Psoas muscle (tissue), 8 donors: ENCODE data around the gene SNRNP27. TPM values are rescaled to one million over a fixed set of nuclear protein-coding genes. Genes with fewer than 3 reads are reported as not detected.

ENCODE experiments used
- ATAC-seq, 4 donors: fragments of 200-7000 bp; cut with Tn5 transposase; one replicate each; pipeline ENCODE4 v1.9.1; 2020; ENCODE audit warnings: moderate library complexity in 3 of 4, mild to moderate bottlenecking in 2 of 4
- DNase-seq, 2 donors: peaks; one replicate each; pipeline ENCODE4 v3.0.0-alpha.2; 2020
- H3K27ac ChIP-seq: fragments of 200-600 bp; one replicate; pipeline ENCODE4 v1.8.0; 2022
- H3K27me3 ChIP-seq, 3 donors: fragments of 200-600 bp in 1 of 3; one replicate each; pipeline versions ENCODE4 v1.6.1 to v1.8.0; 2013 to 2022; ENCODE audit warnings: low read length in 2 of 3, mild to moderate bottlenecking in 2 of 3, moderate library complexity in 1 of 3; ENCODE audit not compliant: insufficient read depth in 3 of 3
- H3K36me3 ChIP-seq, 2 donors: fragments of 200-600 bp in 1 of 2; one replicate each; pipeline versions ENCODE4 v1.6.1 to v1.8.0; 2013 to 2022; ENCODE audit warnings: low read depth in 1 of 2, mild to moderate bottlenecking in 1 of 2, moderate library complexity in 1 of 2; ENCODE audit not compliant: insufficient read depth in 1 of 2
- H3K4me1 ChIP-seq: fragments of 200-600 bp; one replicate; pipeline ENCODE4 v1.8.0; 2022
- H3K4me3 ChIP-seq: fragments of 200-600 bp; one replicate; pipeline ENCODE4 v1.8.0; 2022; ENCODE audit warnings: mild to moderate bottlenecking
- H3K9me3 ChIP-seq: fragments of 200-600 bp; one replicate; pipeline ENCODE4 v1.8.0; 2022
- CTCF ChIP-seq: fragments of 200-600 bp; IDR thresholded peaks from one replicate; pipeline ENCODE4 v1.8.0; 2022; ENCODE audit warnings: antibody characterized with exemption
- WGBS, 3 donors: extraction: QIAGEN DNeasy Blood & Tissue Kit; methylation state at CpG; one replicate each; pipeline versions ENCODE4 v1.1.6 to v1.1.7; 2013; 5-methylcytosine and 5-hydroxymethylcytosine counted together
- intact Hi-C, 2 donors: fragments of 100-400 bp; cut with DNase I; formaldehyde crosslinking; loops; one replicate each; pipeline versions ENCODE4 v1.11.0 to v1.14.2; 2022
- polyA plus RNA-seq, 3 donors: library from polyadenylated mRNA; stranded (reverse); fragments of 200-250 nt; gene quantifications; one replicate each; pipeline ENCODE4 v1.2.3, GENCODE V29; 2013
- total RNA-seq, 4 donors: library from RNA; stranded (reverse); fragmentation: NEBNext Ultra II Directional in 2 of 4; extraction: Animal tissue kit (Norgen Biotek cat#: 25700) in 2 of 4; gene quantifications; one replicate each; pipeline versions ENCODE4 v1.2.1 to v1.2.4, GENCODE V29; 2021 to 2023
- donor health status: healthy with polysubstance abuse.
- donor health status: DM: no; HTN: no; CAD: no; lungs with moderate emphysema.
- donor health status: Bipolar disorder and iron deficiency.
- donor health status: healthy.
- donor health status: DM: yes; HTN: yes; CAD: no.
- donor health status: DM: no; HTN: no; CAD: no.
- donor health status: DM: no; HTN: no; CAD: no.
- donor health status: DM: yes; HTN: yes; CAD: no.

SNRNP27 gene
- total and polyA plus RNA-seq, 7 donors = 75.9 to 215 (median 83.3) TPM

- Histone ChIP-seq H3K36me3 (peaks cover 6 to 74% of the 10 kb centered on the region in 2 donors), H3K27me3 (no peaks in the 10 kb centered on the region), H3K4me3 (no peak overlapping the region), H3K27ac (no peak overlapping the region), H3K9me3 (no peaks in the 10 kb centered on the region), H3K4me1 (peaks cover 18% of the 10 kb centered on the region)
- DNase-seq = no peak
- no peak for TF ChIP-seq CTCF
- ATAC-seq = peak in 2 of 4 donors; percentile 39 to 53
- intact Hi-C loops = loop anchor here in 1 of 2 donors (5.0 kb wide), 1 partner anchor 129 kb away; no protein-coding TSS in a partner anchor
These were observed 39.6 kb downstream of the SNRNP27 start for GRCh38 chr2:69933254-69933828.

GRCh38 chr2:69933839-69934613 is 40.3 kb downstream of the SNRNP27 start:
- Histone ChIP-seq H3K27ac (no peak overlapping the region), H3K36me3 (peaks cover 6 to 74% of the 10 kb centered on the region in 2 donors), H3K27me3 (no peaks in the 10 kb centered on the region), H3K4me3 (no peak overlapping the region), H3K9me3 (no peaks in the 10 kb centered on the region), H3K4me1 (peaks cover 18% of the 10 kb centered on the region)
- ATAC-seq (no peak), DNase-seq (no peak)
- intact Hi-C loops = loop anchor here in 1 of 2 donors (5.0 kb wide), 1 partner anchor 128 kb away; no protein-coding TSS in a partner anchor
- TF ChIP-seq CTCF = no peak
- WGBS, 3 donors = 77 to 86% (median 80%) methylated on average over 4 of the region's 4 CpGs

- H3K4me1 ChIP-seq = peaks cover 18% of the 10 kb centered on the region
- no peak overlapping the region for H3K4me3 ChIP-seq
- no peak for DNase-seq
- no peak for ATAC-seq
- WGBS, 3 donors = 68 to 80% (median 78%) methylated on average over 1 of the region's 1 CpG
- intact Hi-C loops = loop anchor here in 1 of 2 donors (5.0 kb wide), 1 partner anchor 128 kb away; no protein-coding TSS in a partner anchor
- H3K9me3 ChIP-seq = no peaks in the 10 kb centered on the region
- peaks cover 8 to 74% of the 10 kb centered on the region in 2 donors for H3K36me3 ChIP-seq
- H3K27ac ChIP-seq = no peak overlapping the region
- TF ChIP-seq CTCF = no peak
- no peaks in the 10 kb centered on the region for H3K27me3 ChIP-seq
These were observed 40.8 kb downstream of the SNRNP27 start for GRCh38 chr2:69934614-69934908.

GRCh38 chr2:69935011-69935410 is 41.3 kb downstream of the SNRNP27 start:
- Histone ChIP-seq H3K4me3 (no peak overlapping the region), H3K27me3 (no peaks in the 10 kb centered on the region), H3K4me1 (peaks cover 18% of the 10 kb centered on the region), H3K36me3 (peaks cover 8 to 74% of the 10 kb centered on the region in 2 donors), H3K9me3 (no peaks in the 10 kb centered on the region), H3K27ac (no peak overlapping the region)
- WGBS, 3 donors = 97 to 98% (median 98%) methylated on average over 5 of the region's 5 CpGs
- TF ChIP-seq CTCF = no peak
- intact Hi-C loops = no loop called here
- ATAC-seq (no peak), DNase-seq (no peak)
